ENCODE measurements around the gene RAC3.

The RAC3 gene

DNA sequence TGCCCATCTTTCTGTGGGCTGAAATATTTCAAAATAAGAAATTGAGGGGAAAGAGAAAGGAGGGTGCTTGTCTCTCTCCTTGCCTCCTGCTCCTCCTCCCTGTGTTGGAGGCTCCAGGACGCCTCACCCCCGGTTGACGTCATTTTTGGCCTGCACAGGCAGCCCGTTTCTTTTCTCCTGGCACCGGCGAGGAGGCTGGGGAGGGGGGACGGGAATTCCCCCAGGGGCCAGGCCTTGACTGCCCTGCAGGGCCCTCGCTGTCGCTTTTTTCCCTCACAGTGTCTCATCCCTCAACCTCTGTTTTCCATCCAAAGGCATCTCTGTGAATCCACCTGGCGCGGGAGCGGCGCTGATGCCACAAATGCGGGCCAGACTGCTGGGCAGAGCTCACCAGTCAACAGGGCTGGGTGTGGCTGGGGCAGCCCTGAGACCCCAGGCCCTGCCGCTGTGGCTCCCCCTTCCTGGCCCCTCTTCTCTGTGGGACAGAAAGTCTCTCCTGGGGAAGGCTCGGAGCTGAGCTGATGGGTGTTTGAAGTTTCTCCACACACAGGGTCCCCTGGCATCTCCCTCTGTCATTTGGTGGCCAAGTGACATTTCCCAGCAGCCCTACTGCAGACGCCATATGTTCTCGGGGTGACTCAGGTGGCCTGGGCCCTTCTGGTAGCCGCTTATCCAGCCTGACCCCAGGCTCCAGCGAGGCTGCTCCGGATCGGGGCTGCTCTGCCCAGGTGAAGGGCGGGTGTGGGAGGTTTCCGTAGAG is 24.8 kb upstream of the RAC3 start:
- DNase-seq (ENCODE audit: low spot score in 2 of 2) = no peak

DNA sequence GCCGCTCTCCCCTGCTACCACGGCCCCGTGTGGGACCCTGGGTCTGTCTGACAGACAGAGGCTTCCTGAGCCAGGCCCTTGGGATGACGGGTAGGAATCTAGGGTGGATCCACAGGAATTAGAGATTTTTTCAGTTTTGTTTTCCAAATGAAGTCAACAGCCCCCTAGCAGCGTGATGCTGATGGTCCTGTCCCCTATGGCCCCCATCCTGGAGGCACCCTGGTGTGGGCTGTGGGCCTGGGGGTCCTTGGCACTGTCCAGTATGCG is 24.3 kb upstream of the RAC3 start:
- ATAC-seq (no peak), DNase-seq (ENCODE audit: low spot score in 2 of 2) (no peak)
- Mint-ChIP-seq H3K36me3 (no peaks in the 10 kb centered on the region), H3K4me1 (no peaks in the 10 kb centered on the region), H3K9me3 (no peaks in the 10 kb centered on the region), H3K27ac (no peak overlapping the region), H3K4me3 (no peak overlapping the region)

More for the DNA sequence above, 24.8 kb upstream of the RAC3 start:
- Mint-ChIP-seq H3K9me3 (no peaks in the 10 kb centered on the region), H3K4me1 (no peaks in the 10 kb centered on the region), H3K27ac (no peak overlapping the region), H3K4me3 (no peak overlapping the region), H3K36me3 (no peaks in the 10 kb centered on the region)
- ATAC-seq = no peak

DNA sequence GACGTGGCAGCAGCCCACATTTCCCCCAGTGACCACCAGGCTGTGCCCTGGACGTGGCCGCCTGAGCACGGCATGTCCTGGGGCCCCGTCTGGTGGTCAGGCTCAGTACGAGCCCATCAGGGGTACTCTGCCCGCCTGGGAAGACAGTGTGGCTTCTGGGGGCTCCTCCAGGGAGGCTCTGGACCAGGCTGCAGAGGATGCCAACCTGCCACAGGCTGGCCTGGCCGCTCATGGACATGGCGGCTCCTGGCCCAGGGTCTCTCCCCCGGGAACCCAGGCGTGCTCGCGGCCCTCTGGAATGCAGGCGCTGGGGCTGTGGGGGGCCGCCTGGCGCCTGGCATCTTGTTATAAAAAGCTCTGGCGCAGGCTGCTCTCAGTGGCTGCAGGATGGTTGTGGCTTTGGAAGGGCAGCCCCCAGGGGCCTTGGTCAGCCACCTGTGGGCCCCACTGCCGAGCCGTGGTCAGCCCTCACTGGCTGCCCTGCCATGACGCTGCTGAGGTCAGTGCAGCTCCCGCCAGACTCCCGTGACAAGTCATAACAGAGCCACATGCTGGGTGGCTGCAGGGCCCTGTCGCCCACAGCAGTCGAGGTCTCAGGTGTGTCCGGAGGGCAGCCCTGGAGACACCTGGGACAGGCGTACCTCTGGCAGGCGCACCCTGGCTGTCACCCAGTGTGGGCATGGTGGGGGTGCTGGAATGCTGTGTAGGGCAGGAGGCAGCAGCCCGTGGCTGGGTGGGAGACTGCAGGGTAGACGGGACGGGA is 23.8 kb upstream of the RAC3 start:
- no peaks in the 10 kb centered on the region for H3K36me3 Mint-ChIP-seq

DNA sequence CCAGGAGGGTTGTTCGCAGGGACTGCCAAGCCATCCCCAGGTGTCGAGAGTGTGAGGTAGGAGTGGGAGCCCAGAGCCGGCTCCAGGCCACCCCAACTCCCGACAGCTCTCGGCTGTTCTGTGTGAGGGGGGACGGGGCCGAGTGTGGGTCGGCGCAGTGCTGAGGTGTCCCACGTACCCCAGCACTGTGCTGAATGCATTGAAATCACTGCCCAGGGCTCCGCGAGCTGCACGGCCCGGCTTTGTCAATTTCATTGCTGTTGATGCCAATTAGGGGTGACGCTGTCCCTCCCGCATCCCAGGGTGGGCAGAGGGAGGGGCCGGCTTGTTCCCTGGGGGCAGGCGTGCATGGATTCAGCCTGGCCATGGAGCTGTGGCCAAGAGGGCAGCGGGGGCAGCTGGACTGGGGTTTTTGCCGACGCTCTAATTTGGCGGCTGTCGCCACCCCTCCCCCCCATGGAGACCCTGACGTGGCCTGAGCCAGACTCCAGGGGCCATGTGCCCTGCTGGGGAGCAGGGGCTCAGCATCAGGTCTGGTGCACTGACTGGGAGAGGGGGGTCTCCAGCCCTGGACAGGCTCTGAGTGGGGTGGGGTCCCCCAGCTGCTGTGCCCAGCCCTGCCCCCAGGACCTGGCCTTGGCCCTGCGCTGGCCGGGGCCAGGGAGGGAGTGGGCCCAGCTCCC is 23.1 kb upstream of the RAC3 start:
- no peaks in the 10 kb centered on the region for H3K4me1 Mint-ChIP-seq
- DNase-seq (ENCODE audit: low spot score in 2 of 2) (no peak), ATAC-seq (no peak)
- H3K36me3 Mint-ChIP-seq = no peaks in the 10 kb centered on the region
- no peak overlapping the region for H3K27ac Mint-ChIP-seq
- no peak overlapping the region for H3K4me3 Mint-ChIP-seq
- no peaks in the 10 kb centered on the region for H3K9me3 Mint-ChIP-seq

More for the DNA sequence above, 23.8 kb upstream of the RAC3 start:
- DNase-seq (ENCODE audit: low spot score in 2 of 2) = no peak
- Mint-ChIP-seq H3K4me1 (no peaks in the 10 kb centered on the region), H3K27ac (no peak overlapping the region), H3K4me3 (no peak overlapping the region), H3K9me3 (no peaks in the 10 kb centered on the region)
- ATAC-seq = no peak

DNA sequence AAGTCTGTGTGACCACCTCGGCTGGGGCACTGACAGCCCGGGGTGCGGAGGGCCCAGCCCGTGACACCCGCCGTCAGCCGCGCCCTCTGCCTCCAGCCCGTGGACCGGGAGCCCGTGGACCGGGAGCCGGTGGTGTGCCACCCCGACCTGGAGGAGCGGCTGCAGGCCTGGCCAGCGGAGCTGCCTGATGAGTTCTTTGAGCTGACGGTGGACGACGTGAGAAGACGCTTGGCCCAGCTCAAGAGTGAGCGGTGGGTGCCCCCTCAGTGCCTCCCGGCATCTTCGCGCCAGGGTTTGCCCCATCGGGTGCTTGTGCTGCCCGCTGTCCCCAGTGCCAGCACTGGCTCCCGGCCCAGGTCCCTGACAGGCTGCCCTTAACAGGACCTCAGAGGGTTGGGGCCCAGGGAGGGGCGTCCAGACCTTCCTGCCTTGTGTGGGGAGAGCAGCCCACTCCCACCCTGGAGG is 22.5 kb upstream of the RAC3 start:
- no peak for ATAC-seq
- no peak for DNase-seq (ENCODE audit: low spot score in 2 of 2)
- H3K9me3 Mint-ChIP-seq = no peaks in the 10 kb centered on the region

DNA sequence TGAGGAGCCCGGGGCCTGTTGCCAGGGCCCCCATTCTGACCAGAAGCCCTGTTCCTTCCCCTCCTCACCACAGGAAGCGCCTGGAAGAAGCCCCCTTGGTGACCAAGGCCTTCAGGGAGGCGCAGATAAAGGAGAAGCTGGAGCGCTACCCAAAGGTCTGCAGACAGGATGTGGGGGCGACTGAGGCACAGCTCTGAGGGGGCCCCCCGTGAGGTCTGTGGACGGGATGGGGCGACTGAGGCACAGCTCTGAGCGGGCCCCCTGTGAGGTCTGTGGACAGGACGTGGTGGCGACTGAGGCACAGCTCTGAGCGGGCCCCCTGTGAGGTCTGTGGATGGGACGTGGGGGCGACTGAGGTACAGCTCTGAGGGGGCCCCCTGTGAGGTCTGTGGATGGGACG is 22.1 kb upstream of the RAC3 start:
- Mint-ChIP-seq H3K4me1 (no peaks in the 10 kb centered on the region), H3K27ac (no peak overlapping the region), H3K4me3 (no peak overlapping the region), H3K9me3 (no peaks in the 10 kb centered on the region), H3K36me3 (no peaks in the 10 kb centered on the region)
- DNase-seq (ENCODE audit: low spot score in 2 of 2) = no peak
- no peak for ATAC-seq

More for the DNA sequence above, 22.5 kb upstream of the RAC3 start:
- H3K36me3 Mint-ChIP-seq = no peaks in the 10 kb centered on the region
- no peak overlapping the region for H3K27ac Mint-ChIP-seq
- H3K4me3 Mint-ChIP-seq = no peak overlapping the region
- H3K4me1 Mint-ChIP-seq = no peaks in the 10 kb centered on the region

DNA sequence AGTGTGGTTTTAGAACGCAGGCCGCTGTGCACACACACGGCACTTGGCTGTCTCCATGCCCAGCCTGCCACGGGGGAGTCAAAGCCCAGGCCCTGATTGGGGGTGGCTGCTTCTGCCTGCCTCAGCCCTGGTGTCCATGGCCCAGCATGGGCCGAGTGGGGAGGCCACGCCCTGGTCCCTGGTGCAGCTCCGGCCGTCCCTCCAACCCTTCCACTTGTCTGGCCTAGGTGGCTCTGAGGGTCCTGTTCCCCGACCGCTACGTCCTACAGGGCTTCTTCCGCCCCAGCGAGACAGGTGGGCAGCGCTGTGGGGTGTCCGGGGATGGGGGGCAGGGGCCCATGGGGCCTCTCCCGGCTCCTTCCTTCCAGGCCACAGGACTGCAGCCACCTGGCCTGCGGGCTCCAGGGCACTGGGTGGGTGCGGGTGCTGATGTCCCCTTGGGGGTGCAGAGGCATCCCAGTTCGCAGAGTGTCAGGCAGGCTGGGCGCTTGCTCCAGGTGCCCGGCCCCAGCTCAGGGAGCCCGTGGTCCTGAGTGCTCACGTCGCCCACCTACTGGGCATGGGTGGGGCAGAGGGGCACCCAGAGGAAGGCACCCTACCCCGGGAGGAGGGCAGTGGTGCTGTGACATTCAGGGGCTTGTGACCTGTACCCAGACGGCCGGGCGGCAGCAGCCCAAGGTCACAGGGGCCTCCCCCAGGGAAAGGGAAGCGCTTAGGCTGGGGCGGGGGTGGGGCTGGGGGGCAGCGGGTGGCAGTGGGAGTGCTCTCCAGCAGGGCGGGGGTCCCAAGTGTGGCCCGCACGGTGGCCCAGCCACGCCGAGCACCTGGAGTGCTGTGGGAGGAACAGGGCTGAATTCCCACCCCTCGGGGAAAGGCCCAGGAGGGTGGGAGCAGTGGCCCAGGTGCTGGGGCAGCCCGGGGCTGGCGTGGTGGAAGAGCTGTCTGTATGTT is 20.6 kb upstream of the RAC3 start:
- ATAC-seq = no peak
- no peak for DNase-seq (ENCODE audit: low spot score in 2 of 2)
- no peaks in the 10 kb centered on the region for H3K36me3 Mint-ChIP-seq
- H3K4me3 Mint-ChIP-seq = no peak overlapping the region
- H3K27ac Mint-ChIP-seq = no peak overlapping the region
- no peaks in the 10 kb centered on the region for H3K4me1 Mint-ChIP-seq
- no peaks in the 10 kb centered on the region for H3K9me3 Mint-ChIP-seq

DNA sequence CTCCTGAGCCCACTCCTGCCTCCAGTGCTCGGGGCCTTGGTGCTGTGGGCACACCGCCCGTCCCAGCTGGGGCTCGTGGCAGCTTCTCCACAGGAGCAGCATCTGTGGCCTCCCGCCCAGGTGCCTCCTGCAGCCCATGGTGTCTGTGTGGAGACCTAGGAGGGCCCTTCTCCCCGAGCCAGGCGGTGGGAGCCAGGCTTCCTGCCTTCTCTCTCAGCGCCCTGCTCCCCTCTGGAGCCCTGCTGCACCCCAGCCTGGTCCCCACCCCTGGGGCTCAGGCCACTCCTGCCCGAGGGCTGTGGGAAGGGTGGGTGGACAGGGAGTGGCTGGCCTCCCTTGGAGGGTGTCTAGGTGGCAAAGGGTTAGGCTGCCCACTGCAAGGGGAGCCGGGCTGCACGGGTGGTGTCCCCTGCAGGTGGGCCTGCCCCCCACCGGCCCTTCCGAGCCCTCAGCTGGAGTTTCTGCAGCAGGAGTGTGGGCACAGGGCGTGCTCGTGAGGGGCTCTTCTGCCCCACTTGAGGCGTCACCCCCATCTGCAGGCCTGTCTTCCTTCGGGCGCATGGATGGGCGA is 19.8 kb upstream of the RAC3 start:
- Mint-ChIP-seq H3K4me1 (no peaks in the 10 kb centered on the region), H3K36me3 (no peaks in the 10 kb centered on the region), H3K4me3 (no peak overlapping the region), H3K9me3 (no peaks in the 10 kb centered on the region), H3K27ac (no peak overlapping the region)
- no peak for DNase-seq (ENCODE audit: low spot score in 2 of 2)
- no peak for ATAC-seq

DNA sequence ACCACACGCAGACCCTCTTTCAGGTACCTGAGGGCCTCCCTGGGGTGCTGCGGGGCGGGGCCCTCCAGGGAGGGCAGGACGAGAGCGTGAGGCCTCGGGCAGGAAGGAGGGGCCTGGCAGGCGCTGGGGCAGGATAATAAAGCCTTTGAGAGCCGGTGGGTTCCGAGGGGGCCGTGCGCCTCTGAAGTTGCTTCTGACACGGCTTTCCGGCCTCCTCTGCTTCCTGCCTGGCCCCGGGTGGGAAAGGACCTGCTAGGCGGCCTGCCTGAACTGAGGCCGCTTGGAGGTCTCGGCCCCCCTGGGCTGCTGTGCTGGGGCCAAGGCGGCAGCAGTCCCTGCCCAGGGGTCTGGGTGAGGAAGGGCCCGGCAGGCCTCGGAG is 19.2 kb upstream of the RAC3 start:
- DNase-seq (ENCODE audit: low spot score in 2 of 2) (no peak), ATAC-seq (no peak)
- no peaks in the 10 kb centered on the region for H3K9me3 Mint-ChIP-seq
- no peak overlapping the region for H3K27ac Mint-ChIP-seq
- no peaks in the 10 kb centered on the region for H3K36me3 Mint-ChIP-seq
- no peak overlapping the region for H3K4me3 Mint-ChIP-seq
- no peaks in the 10 kb centered on the region for H3K4me1 Mint-ChIP-seq

DNA sequence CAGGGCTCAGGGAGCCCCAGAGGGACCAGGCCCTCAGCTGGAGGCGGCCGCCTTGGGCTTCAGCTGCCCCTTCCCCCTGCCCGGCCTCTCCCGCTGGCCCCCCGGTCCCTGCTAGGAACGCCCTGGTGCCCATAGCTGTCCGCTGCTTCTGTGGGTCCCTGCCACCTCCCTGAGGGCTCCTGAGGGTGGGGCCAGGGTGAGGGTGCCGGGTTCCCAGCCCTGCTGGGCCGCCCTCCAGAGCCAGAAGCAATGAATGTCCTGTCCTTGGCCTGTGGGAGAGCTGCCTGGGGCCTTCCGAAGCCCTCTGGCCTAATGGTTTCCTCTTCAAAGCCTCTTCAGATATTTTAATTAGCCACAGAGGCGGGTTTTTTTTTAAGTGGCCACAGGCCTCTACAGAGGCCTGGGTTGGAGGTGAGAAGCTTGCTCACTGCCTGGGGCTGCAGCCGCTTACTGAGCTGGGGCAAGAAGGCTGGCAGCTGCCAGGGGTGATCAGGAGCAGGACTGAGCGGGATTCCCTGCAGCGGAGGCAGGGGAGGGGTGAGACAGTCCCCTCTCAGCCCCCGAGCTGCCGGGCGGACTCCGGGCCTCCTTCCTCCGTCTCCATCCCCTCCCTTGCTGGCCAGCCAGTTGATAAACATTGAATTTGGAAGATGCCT is 18.7 kb upstream of the RAC3 start:
- Mint-ChIP-seq H3K36me3 (no peaks in the 10 kb centered on the region), H3K9me3 (no peaks in the 10 kb centered on the region), H3K4me1 (no peaks in the 10 kb centered on the region), H3K27ac (peak overlapping the region; percentile 48), H3K4me3 (no peak overlapping the region)
- ATAC-seq (no peak), DNase-seq (ENCODE audit: low spot score in 2 of 2) (no peak)

DNA sequence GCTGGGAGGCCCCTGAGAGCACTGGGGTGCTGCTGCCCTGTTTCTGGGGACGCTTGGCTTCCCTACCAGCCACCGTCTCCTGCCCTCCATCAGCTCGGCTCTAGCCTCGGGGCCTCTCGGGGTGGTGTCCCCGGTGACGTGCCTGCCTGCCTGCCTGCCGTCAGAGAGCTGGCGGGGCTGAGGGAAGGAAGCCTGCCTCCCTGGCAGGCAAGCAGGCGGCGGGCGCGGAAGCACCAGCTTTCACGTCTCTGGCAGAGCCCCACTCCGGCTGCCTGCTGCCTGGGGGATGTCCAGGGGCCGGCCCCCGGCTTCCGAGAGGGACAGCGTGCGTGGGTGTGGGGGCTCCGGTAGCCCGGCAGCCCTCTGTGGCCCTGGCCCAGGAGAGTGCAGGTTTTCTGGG is 18.1 kb upstream of the RAC3 start:
- H3K27ac Mint-ChIP-seq = peak overlapping the region; percentile 48
- no peaks in the 10 kb centered on the region for H3K9me3 Mint-ChIP-seq
- H3K4me1 Mint-ChIP-seq = no peaks in the 10 kb centered on the region
- H3K4me3 Mint-ChIP-seq = no peak overlapping the region
- no peak for ATAC-seq
- DNase-seq (ENCODE audit: low spot score in 2 of 2) = no peak
- H3K36me3 Mint-ChIP-seq = no peaks in the 10 kb centered on the region

DNA sequence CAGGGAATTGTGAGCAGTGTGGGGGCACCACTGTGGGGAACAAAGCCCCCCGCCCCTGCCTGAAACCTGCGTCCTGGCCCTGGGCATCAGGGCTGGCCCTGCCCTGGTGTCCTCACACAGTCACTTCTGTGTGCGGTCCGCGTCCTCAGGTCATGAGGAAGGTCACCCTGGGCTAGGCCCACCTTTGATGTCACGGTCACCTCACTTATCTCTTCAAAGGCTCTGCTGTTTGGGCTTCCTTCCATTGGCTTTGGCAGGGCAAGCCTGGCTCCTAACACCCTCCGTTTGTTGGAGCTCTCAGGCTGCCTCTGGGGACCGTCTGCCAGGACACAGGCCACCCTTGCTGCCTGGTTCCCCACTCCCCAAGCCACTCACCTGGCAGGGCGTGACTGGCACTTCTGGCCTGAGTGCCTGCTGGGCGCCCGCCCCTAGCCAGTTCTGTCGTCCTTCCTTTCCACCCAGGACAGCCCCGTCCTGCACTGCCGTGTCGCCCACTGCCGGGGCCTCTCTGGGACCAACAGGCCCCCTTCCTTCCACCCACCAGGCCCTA is 17.6 kb upstream of the RAC3 start:
- Mint-ChIP-seq H3K4me3 (no peak overlapping the region), H3K4me1 (no peaks in the 10 kb centered on the region), H3K9me3 (no peaks in the 10 kb centered on the region), H3K27ac (peak overlapping the region; percentile 23), H3K36me3 (peaks cover 4% of the 10 kb centered on the region)
- DNase-seq (ENCODE audit: low spot score in 2 of 2) (no peak), ATAC-seq (no peak)

DNA sequence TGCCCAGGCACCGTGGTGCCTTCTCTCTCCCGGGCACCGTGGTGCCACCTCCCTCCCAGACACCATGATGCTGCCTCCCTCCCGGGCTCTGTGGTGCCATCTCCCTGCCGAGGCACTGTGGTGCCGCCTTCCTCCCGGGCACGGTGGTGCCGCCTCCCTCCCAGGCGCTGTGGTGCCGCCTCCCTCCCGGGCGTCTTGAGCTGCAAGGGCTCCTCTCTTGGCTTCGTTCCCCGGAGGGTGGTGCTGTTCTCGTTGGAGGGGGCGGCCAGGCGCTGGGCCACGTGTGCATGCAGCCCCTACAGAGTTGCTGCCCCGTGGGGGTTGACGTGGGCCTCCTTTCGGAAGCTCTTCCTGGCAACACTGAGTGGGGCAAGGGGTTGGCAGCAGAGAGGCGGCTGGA is 17.0 kb upstream of the RAC3 start:
- Mint-ChIP-seq H3K27ac (peak overlapping the region; percentile 23), H3K4me1 (no peaks in the 10 kb centered on the region), H3K9me3 (no peaks in the 10 kb centered on the region), H3K36me3 (peaks cover 6% of the 10 kb centered on the region), H3K4me3 (no peak overlapping the region)
- no peak for DNase-seq (ENCODE audit: low spot score in 2 of 2)
- no peak for ATAC-seq

DNA sequence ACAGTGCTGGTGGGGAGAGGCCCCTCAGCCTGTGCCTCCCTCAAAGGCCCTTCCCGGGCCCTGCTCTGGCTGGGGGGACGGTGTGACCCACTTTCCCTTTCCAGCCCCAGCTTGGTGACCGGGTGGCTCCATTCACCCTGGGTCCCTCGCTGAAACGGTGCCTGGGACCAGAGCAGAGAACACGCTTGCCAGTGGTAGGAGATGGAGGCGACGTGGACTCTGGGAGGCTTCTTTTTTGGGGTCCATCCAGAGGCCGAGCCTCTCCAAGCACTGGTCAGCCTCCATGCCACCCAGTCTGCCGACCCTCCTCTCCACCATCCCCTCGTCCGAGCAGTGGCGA is 16.5 kb upstream of the RAC3 start:
- DNase-seq (ENCODE audit: low spot score in 2 of 2) = no peak
- Mint-ChIP-seq H3K4me3 (no peak overlapping the region), H3K9me3 (no peaks in the 10 kb centered on the region), H3K27ac (no peak overlapping the region), H3K36me3 (peaks cover 6% of the 10 kb centered on the region), H3K4me1 (no peaks in the 10 kb centered on the region)
- no peak for ATAC-seq

Data from stimulated activated effector memory CD8-positive, alpha-beta T cell treated with anti-CD3 and anti-CD28 coated beads, Interleukin-12 subunit alpha, Interleukin-12 subunit beta, amount 100 ng/mL, for 72 hours (primary cell).